ENCODE measurements around the gene ACADS. TPM values are rescaled to one million over a fixed set of nuclear protein-coding genes. Genes with fewer than 3 reads are reported as not detected.

Gene ACADS
- total and polyA plus RNA-seq, 2 of the 8 experiments (the other 6 are each of a cell fraction or from before 2014, with no cell fraction given), result 4.9 to 7.5 TPM

DNA sequence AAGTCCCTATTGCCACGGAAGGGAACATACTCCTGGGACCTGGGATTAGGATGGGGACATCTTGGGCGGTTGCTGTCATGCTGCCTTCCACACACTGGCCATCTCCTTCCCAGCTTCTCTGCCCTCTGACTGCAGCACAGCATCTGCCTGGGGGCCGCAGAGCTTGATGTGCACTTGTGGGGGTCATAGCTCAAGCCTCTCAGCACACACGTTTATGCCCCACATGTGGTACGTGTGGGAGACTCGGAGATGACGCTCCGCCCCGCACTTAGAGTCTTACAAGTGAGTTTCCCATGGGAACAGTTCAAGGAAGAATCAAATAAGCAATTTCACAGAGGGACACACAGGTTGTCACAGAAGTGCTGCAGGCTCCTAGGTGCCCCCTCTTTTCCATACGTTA is 8.6 kb downstream of the ACADS start (continued):
- no peak for TF ChIP-seq YY1 (IDR thresholded peaks at IDR 0.05; ENCODE audit: low read depth, low read length)
- TF ChIP-seq CBX8 (IDR thresholded peaks at IDR 0.05; ENCODE audit: borderline replicate concordance, low read depth, low read length), result no peak
- no peak for TF ChIP-seq TAF1 (IDR thresholded peaks at IDR 0.05; ENCODE audit: low read depth, low read length)
- no peak for TF ChIP-seq KDM1A (IDR thresholded peaks at IDR 0.05; ENCODE audit: borderline replicate concordance, low read length)
- no peak for TF ChIP-seq CREB1 (IDR thresholded peaks at IDR 0.05)
- no peak for TF ChIP-seq MAFK (IDR thresholded peaks at IDR 0.05; ENCODE audit: low read depth, low read length)
